Panc1 (cell line): Measurements from ENCODE around the gene SORT1.

Experiments
- SIN3A ChIP-seq: IDR thresholded peaks from 2 replicates; pipeline ENCODE4 v1.6.1; 2012; ENCODE audit warnings: low read depth, mild to moderate bottlenecking, low read length, moderate library complexity, borderline replicate concordance; ENCODE audit not compliant: insufficient read depth
- TCF7L2 ChIP-seq: IDR thresholded peaks from 2 replicates; pipeline ENCODE4 v1.6.1; 2011; ENCODE audit warnings: mild to moderate bottlenecking, low read depth, low read length, inconsistent platforms
- TF ChIP-seq, protein P1 (sequence below): fragments of 450-650 bp; IDR thresholded peaks from 2 replicates; pipeline ENCODE4 v1.5.1; 2017; ENCODE audit warnings: mild to moderate bottlenecking
- TF ChIP-seq, protein P2 (sequence below), 2 experiments: IDR thresholded peaks; 2 replicates each; pipeline ENCODE4 v1.6.1; 2011 to 2012; ENCODE audit warnings: low read depth in 2 of 2, control low read depth in 1 of 2, low read length in 1 of 2, mild to moderate bottlenecking in 1 of 2, moderate library complexity in 1 of 2; ENCODE audit not compliant: insufficient read depth in 1 of 2

DNA sequence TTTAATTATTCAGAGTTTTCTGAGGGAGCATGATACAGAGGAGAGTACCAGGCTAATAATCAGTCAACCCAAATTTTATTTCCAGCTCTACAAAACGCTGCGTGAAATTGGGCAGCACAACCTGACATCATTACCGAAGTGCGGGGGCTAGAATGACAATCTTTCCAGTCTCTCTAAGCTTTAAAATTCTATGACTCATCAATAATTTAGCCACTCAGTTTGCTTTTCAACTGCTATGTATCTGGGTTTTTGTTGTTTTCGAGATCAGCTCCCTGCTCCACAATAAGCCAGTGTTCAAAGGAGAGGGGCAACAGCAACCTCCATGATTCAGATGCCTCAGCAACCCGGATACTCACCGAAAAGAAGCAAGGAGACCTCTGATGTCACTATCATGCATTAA, 13.9 kb downstream of the SORT1 start:
- TF ChIP-seq, protein P1, sequence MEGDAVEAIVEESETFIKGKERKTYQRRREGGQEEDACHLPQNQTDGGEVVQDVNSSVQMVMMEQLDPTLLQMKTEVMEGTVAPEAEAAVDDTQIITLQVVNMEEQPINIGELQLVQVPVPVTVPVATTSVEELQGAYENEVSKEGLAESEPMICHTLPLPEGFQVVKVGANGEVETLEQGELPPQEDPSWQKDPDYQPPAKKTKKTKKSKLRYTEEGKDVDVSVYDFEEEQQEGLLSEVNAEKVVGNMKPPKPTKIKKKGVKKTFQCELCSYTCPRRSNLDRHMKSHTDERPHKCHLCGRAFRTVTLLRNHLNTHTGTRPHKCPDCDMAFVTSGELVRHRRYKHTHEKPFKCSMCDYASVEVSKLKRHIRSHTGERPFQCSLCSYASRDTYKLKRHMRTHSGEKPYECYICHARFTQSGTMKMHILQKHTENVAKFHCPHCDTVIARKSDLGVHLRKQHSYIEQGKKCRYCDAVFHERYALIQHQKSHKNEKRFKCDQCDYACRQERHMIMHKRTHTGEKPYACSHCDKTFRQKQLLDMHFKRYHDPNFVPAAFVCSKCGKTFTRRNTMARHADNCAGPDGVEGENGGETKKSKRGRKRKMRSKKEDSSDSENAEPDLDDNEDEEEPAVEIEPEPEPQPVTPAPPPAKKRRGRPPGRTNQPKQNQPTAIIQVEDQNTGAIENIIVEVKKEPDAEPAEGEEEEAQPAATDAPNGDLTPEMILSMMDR, result no peak
- no peak for TF ChIP-seq SIN3A
- TF ChIP-seq, protein P2, sequence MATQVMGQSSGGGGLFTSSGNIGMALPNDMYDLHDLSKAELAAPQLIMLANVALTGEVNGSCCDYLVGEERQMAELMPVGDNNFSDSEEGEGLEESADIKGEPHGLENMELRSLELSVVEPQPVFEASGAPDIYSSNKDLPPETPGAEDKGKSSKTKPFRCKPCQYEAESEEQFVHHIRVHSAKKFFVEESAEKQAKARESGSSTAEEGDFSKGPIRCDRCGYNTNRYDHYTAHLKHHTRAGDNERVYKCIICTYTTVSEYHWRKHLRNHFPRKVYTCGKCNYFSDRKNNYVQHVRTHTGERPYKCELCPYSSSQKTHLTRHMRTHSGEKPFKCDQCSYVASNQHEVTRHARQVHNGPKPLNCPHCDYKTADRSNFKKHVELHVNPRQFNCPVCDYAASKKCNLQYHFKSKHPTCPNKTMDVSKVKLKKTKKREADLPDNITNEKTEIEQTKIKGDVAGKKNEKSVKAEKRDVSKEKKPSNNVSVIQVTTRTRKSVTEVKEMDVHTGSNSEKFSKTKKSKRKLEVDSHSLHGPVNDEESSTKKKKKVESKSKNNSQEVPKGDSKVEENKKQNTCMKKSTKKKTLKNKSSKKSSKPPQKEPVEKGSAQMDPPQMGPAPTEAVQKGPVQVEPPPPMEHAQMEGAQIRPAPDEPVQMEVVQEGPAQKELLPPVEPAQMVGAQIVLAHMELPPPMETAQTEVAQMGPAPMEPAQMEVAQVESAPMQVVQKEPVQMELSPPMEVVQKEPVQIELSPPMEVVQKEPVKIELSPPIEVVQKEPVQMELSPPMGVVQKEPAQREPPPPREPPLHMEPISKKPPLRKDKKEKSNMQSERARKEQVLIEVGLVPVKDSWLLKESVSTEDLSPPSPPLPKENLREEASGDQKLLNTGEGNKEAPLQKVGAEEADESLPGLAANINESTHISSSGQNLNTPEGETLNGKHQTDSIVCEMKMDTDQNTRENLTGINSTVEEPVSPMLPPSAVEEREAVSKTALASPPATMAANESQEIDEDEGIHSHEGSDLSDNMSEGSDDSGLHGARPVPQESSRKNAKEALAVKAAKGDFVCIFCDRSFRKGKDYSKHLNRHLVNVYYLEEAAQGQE (IDR thresholded peaks at IDR 0.05; ENCODE audit: insufficient read depth in 1 of 2, low read depth in 2 of 2, low read length in 1 of 2), result no peak
- TF ChIP-seq TCF7L2, result no peak
